HG03045 (cell line): ENCODE data around the gene KCP.
"Not testable (repeated sequence)": the region's sequence is repeated elsewhere in the genome, so short reads cannot be mapped to it uniquely, and the experiment has no call there.

ENCODE experiments used
- ATAC-seq: cut with Tn5 transposase; IDR thresholded peaks from one replicate; pipeline ENCODE4 v1.9.1; 2021; ENCODE audit warnings: mild to moderate bottlenecking, moderate library complexity; ENCODE audit not compliant: unreplicated experiment

Gene KCP

GRCh38 chr7:128922496-128923410 is 12.2 kb upstream of the KCP start:
- no peak for ATAC-seq

GRCh38 chr7:128921866-128922440 is 11.4 kb upstream of the KCP start:
- no peak for ATAC-seq

GRCh38 chr7:128920913-128921582 is 10.5 kb upstream of the KCP start:
- ATAC-seq = no peak

GRCh38 chr7:128919881-128920799 is 9.6 kb upstream of the KCP start:
- ATAC-seq = no peak

GRCh38 chr7:128919241-128919640 is 8.7 kb upstream of the KCP start:
- no peak for ATAC-seq

- ATAC-seq = no peak
These were observed 7.6 kb upstream of the KCP start for GRCh38 chr7:128918016-128918665.

GRCh38 chr7:128917122-128917521 is 6.6 kb upstream of the KCP start:
- ATAC-seq = no peak

GRCh38 chr7:128916643-128916915 is 6.1 kb upstream of the KCP start:
- ATAC-seq = no peak

GRCh38 chr7:128915841-128916642 is 5.5 kb upstream of the KCP start:
- no peak for ATAC-seq

GRCh38 chr7:128915271-128915819 is 4.8 kb upstream of the KCP start:
- no peak for ATAC-seq

- peak; percentile 47 for ATAC-seq
These were observed 4.2 kb upstream of the KCP start for GRCh38 chr7:128914566-128915151.

- ATAC-seq = no peak
These were observed 3.5 kb upstream of the KCP start for GRCh38 chr7:128913870-128914565.

- ATAC-seq = not testable (repeated sequence)
These were observed 2.4 kb upstream of the KCP start for GRCh38 chr7:128912709-128913495.

- no peak for ATAC-seq
These were observed 1.8 kb upstream of the KCP start for GRCh38 chr7:128912281-128912680.

GRCh38 chr7:128911423-128912031 is 1.0 kb upstream of the KCP start:
- no peak for ATAC-seq

- no peak for ATAC-seq
These were observed 612 bp downstream of the KCP start for GRCh38 chr7:128909625-128910568.
